Measurements from ENCODE around the gene PPIL3.
A peak's percentile ranks its signal among the peaks of the same experiment; 100 is the strongest.

Gene PPIL3

GRCh38 chr2:200862532-200863000 lies 26.3 kb downstream of the PPIL3 start:
- H3K9me3 Mint-ChIP-seq: peaks cover 3% of the 10 kb centered on the region
- peaks cover 52% of the 10 kb centered on the region for H3K4me1 Mint-ChIP-seq
- H3K27me3 Mint-ChIP-seq (ENCODE audit: low read depth): no peaks in the 10 kb centered on the region
- TF ChIP-seq, protein P1, sequence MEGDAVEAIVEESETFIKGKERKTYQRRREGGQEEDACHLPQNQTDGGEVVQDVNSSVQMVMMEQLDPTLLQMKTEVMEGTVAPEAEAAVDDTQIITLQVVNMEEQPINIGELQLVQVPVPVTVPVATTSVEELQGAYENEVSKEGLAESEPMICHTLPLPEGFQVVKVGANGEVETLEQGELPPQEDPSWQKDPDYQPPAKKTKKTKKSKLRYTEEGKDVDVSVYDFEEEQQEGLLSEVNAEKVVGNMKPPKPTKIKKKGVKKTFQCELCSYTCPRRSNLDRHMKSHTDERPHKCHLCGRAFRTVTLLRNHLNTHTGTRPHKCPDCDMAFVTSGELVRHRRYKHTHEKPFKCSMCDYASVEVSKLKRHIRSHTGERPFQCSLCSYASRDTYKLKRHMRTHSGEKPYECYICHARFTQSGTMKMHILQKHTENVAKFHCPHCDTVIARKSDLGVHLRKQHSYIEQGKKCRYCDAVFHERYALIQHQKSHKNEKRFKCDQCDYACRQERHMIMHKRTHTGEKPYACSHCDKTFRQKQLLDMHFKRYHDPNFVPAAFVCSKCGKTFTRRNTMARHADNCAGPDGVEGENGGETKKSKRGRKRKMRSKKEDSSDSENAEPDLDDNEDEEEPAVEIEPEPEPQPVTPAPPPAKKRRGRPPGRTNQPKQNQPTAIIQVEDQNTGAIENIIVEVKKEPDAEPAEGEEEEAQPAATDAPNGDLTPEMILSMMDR (IDR thresholded peaks at IDR 0.05; ENCODE audit: unreplicated experiment in 3 of 3): no peak
- H3K36me3 Mint-ChIP-seq (ENCODE audit: low read depth): peaks cover 47% of the 10 kb centered on the region
- peak overlapping the region; percentile 99 to 100 (median 100) for H3K27ac Mint-ChIP-seq
- H3K4me3 Mint-ChIP-seq: peak overlapping the region; percentile 92 to 100 (median 99)

GRCh38 chr2:200861617-200862155 lies 27.2 kb downstream of the PPIL3 start:
- H3K36me3 Mint-ChIP-seq (ENCODE audit: low read depth): peaks cover 56% of the 10 kb centered on the region
- peaks cover 3% of the 10 kb centered on the region for H3K9me3 Mint-ChIP-seq
- peak overlapping the region; percentile 92 to 100 (median 99) for H3K4me3 Mint-ChIP-seq
- TF ChIP-seq, protein P1 (IDR thresholded peaks at IDR 0.05; ENCODE audit: unreplicated experiment in 3 of 3): no peak
- H3K27me3 Mint-ChIP-seq (ENCODE audit: low read depth): no peaks in the 10 kb centered on the region
- peak overlapping the region; percentile 99 to 100 (median 100) for H3K27ac Mint-ChIP-seq
- H3K4me1 Mint-ChIP-seq: peaks cover 45% of the 10 kb centered on the region

- Mint-ChIP-seq H3K36me3 (ENCODE audit: low read depth) (peaks cover 64% of the 10 kb centered on the region), H3K4me3 (peak overlapping the region; percentile 61 to 80 (median 73)), H3K27me3 (ENCODE audit: low read depth) (no peaks in the 10 kb centered on the region), H3K9me3 (peaks cover 3% of the 10 kb centered on the region), H3K4me1 (peaks cover 45% of the 10 kb centered on the region), H3K27ac (peak overlapping the region in 2 of 3 experiments; percentile 11 to 25)
- TF ChIP-seq, protein P1 (IDR thresholded peaks at IDR 0.05; ENCODE audit: unreplicated experiment in 3 of 3): no peak
Observed at GRCh38 chr2:200860092-200860795, 28.6 kb downstream of the PPIL3 start.

DNA sequence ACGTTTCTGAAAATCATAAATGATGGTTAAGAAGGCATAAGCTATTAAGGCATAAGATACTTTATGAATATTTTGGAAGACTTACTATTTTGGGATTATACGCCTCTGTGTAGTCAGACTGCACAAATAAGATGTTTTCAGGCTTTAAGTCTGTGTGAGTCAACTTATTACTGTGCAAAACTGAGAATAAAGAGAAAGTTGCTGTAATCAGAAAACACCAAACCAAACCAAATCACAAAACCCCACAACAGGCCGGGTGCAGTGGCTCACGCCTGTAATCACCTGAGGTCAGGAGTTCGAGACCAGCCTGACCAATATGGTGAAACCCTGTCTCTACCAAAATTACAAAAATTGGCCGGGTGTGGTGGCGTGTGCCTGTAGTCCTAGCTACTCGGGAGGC lies 32.1 kb downstream of the PPIL3 start:
- H3K36me3 Mint-ChIP-seq (ENCODE audit: low read depth): peaks cover 86% of the 10 kb centered on the region
- TF ChIP-seq, protein P1 (IDR thresholded peaks at IDR 0.05; ENCODE audit: unreplicated experiment in 3 of 3): no peak
- no peaks in the 10 kb centered on the region for H3K27me3 Mint-ChIP-seq (ENCODE audit: low read depth)
- no peak overlapping the region for H3K4me3 Mint-ChIP-seq
- H3K9me3 Mint-ChIP-seq: no peaks in the 10 kb centered on the region
- H3K4me1 Mint-ChIP-seq: peaks cover 28% of the 10 kb centered on the region
- H3K27ac Mint-ChIP-seq: no peak overlapping the region

DNA sequence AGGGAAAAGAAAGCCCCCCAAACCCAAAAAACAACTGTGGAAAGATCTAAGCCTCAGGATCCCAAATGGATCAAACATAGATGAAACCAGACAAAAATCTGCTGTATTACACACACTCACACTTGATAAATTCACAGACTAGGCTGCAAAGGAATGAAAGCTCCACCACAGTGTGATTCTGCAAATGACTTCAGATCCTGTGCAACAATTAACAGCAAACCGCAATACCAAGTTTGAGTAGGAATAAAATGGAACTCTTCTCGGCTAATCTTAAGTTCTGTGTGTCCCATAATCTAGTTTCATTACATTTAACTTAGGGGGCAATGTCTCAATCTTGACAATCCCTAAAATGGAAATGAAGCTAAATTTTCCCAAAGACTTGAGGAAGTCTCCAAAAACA lies 36.3 kb downstream of the PPIL3 start:
- no peak overlapping the region for H3K27ac Mint-ChIP-seq
- H3K27me3 Mint-ChIP-seq (ENCODE audit: low read depth): no peaks in the 10 kb centered on the region
- no peaks in the 10 kb centered on the region for H3K4me1 Mint-ChIP-seq
- TF ChIP-seq, protein P1 (IDR thresholded peaks at IDR 0.05; ENCODE audit: unreplicated experiment in 3 of 3): no peak
- H3K9me3 Mint-ChIP-seq: no peaks in the 10 kb centered on the region
- peaks cover 68% of the 10 kb centered on the region for H3K36me3 Mint-ChIP-seq (ENCODE audit: low read depth)
- no peak overlapping the region for H3K4me3 Mint-ChIP-seq

All from nephron (organoid).